ENCODE results near the gene TARBP1.

GRCh38 chr1:234368320-234369032 is 110.5 kb downstream of the TARBP1 start:
- TF ChIP-seq CTCF (IDR thresholded peaks at IDR 0.05) (no peak), EP300 (IDR thresholded peaks at IDR 0.05) (no peak)
